ENCODE data around the gene IL17RE. TPM values are rescaled to one million over a fixed set of nuclear protein-coding genes. Genes with fewer than 3 reads are reported as not detected.

The IL17RE gene
- polyA plus RNA-seq, 3 donors: 6.4 to 7.3 (median 6.7) TPM

DNA sequence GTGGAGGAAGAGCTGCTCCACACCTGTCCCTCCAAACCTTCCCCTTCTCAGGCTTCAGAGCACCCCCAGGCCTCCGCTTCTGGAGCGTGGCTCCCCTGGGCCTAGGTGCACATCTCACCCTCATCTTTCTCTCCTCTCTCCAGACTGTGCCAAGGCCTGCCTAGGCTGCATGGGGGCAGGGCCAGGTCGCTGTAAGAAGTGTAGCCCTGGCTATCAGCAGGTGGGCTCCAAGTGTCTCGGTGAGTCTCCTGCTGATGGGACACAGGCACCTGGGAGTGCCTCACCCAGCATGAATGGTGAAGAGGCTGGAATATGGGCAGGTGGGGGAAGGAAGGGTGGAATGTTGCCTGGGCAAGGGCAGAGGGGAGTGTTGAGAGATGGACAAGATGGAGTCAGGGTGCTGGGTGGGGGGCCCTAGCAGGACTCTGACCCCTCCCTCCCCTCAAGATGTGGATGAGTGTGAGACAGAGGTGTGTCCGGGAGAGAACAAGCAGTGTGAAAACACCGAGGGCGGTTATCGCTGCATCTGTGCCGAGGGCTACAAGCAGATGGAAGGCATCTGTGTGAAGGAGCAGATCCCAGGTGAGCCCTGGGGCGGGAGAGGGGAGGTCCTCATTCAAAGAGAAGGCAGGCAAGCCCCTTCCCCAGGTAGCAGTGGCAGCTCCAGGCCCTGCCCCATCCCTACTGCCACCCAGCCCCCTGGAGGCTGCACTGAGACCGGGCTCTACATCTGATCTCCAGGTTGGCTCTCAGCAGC is 40.5 kb downstream of the IL17RE start:
- H3K27ac ChIP-seq (ENCODE audit: low read depth, low read length): no peak overlapping the region
- 90 to 92% (median 91%) methylated on average over 10 to 11 of the region's 11 CpGs for WGBS, 3 donors

GRCh38 chr3:9944271-9944670 is 41.6 kb downstream of the IL17RE start:
- 93 to 95% (median 94%) methylated on average over 11 of the region's 11 CpGs for WGBS, 3 donors
- H3K27ac ChIP-seq (ENCODE audit: low read depth, low read length): no peak overlapping the region

GRCh38 chr3:9945358-9945757 is 42.7 kb downstream of the IL17RE start:
- WGBS, 3 donors: 81 to 88% (median 81%) methylated on average over 10 of the region's 10 CpGs
- H3K27ac ChIP-seq (ENCODE audit: low read depth, low read length): no peak overlapping the region

DNA sequence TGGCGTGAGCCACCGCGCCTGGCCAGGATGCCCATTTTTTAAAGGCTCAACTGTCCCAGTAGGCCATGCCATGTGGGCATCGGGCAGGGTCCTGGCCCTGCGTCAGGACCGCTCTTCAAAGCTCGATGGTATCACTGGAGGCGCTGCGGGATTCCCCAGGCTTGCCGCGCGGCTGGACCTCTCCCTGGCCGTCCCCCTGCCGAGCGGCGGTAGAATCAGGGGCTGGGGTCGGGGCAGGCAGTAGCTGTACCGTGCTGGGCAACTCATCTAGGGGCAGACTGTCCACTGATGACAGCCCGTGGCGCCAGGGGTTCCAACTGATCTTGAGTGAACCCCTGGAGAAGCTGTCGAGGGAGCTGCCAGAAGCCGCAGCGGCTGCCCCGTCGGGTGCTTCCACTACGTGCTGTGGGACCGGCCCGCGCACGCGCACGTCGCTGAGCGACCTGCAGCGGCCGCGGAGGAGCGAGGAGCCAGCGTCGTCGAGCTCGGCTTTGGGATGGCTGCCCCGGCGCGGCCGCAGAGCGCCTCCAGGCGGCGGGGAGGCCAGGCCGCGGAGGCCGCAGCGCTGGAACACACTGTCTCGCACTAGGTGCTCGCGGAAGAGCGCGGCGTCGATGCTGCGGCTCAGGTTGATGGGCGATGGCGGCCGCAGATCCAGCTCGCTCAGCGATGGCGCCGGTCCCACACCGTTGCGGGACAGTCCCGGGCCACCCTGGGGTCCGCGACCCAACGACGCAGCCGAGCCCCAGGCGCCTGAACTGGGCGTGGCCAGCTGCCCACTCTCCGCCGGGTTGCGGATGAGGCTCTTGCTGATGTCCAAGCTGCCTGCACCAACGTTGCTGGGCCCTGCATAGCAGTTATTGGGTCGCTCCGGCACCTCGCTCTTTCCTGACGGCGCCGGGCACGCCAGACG is 43.7 kb downstream of the IL17RE start:
- WGBS, 3 donors: 5 to 17% (median 10%) methylated on average over 82 to 90 of the region's 90 CpGs
- no peak overlapping the region for H3K27ac ChIP-seq (ENCODE audit: low read depth, low read length)

DNA sequence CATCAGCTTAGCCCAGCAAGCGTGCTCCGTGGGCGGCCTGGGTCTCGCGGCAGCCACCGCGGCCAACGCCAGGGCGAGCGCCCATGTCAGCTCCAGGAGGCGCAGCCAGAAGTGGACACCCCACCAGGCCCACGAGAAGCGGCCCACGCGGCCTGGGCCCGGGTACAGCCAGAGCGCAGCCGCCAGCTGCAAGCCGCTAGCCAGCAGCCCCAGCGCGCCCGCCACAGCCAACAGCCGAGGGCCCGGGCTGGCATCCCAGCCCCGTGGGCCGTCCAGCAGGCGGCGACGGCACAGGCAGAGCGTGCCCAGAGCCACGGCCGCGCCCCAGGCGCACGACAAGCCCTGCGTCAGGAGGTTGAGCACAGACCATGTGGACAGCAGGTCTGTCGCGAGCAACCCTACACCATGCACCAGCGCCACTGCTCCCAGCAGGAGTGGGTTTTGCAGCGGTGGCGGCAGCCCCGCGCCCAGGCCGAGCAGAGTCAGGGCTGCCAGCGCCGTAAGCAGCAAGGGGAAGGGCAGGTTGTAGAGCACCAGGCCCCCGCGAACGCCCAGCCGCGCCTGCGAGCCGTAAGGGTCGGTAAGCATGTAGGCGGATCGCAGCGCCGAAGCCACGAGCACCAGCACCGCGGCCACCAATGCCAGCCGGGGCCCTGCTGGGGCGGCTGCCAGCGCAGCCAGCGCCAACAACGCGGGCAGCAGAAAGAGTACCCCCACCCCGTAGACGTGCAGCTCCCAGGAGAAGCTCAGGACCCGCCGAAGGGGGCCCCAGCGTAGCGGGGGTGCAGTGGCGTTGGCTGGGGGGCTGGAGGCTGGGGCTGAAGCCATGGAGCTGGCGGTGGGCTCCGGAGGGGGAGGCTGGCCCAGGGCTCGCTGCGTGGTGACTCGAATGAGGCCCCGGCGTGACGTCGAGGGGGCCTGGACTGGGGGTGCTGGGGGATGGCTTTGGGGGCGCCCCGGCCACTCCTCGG is 44.7 kb downstream of the IL17RE start:
- no peak overlapping the region for H3K27ac ChIP-seq (ENCODE audit: low read depth, low read length)
- 32 to 55% (median 54%) methylated on average over 78 to 86 of the region's 86 CpGs for WGBS, 3 donors

GRCh38 chr3:9948586-9948985 is 45.9 kb downstream of the IL17RE start:
- WGBS, 3 donors: 84 to 93% (median 92%) methylated on average over 3 of the region's 3 CpGs
- H3K27ac ChIP-seq (ENCODE audit: low read depth, low read length): no peak overlapping the region

- 90 to 97% (median 95%) methylated on average over 7 of the region's 7 CpGs for WGBS, 3 donors
- H3K27ac ChIP-seq (ENCODE audit: low read depth, low read length): no peak overlapping the region
Measured at GRCh38 chr3:9949115-9949514, 46.5 kb downstream of the IL17RE start.

GRCh38 chr3:9949626-9950025 is 47.0 kb downstream of the IL17RE start:
- WGBS, 3 donors: 81 to 86% (median 82%) methylated on average over 9 of the region's 9 CpGs
- no peak overlapping the region for H3K27ac ChIP-seq (ENCODE audit: low read depth, low read length)

DNA sequence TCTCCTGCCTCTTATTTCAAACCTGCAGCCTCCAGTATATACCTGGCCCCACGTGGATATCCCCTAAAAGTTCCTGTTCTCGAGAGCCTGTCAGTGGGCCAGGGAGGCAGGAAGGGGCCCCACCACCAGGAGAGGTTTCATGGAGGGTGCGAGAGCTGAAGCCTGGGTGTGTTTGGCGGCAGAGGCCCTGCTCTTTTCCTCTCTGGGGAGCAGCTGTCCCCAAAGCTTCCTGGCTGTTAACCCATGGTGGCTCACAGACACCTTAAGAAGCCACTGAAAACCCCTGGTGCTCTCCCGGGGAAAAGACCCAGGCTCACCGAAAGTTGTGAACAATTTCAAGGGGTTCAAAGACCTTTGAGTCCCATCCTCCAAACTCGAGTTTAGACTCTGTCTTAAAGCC is 48.5 kb downstream of the IL17RE start:
- WGBS, 3 donors: 25 to 44% (median 27%) methylated on average over 7 of the region's 7 CpGs
- H3K27ac ChIP-seq (ENCODE audit: low read depth, low read length): no peak overlapping the region

DNA sequence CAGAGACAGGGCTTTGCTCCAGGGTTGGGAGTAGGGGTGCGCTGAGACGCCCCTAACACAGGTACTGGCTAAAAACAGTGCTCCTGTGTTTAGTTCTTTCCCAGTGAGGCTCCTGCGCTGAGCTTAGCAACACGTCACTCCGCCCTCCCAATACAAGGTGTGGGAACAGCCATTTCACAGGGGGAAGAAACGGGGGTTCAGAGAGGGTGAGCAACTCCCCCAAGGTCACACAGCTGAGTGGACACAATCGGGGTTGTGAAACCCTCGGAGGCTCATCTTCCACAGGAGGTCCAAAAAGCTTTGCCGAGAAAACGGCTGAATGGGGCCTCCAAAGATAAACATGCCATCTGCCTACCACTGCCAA is 48.9 kb downstream of the IL17RE start:
- 28 to 36% (median 33%) methylated on average over 10 of the region's 10 CpGs for WGBS, 3 donors

GRCh38 chr3:9951962-9952805 is 49.5 kb downstream of the IL17RE start, which contains the start of gene PRRT3:
Gene PRRT3 (minus strand): TSS chr3:9952408. CDS start chr3:9950115, 2,293 bp downstream.
- no peak within 1 kb of the TSS for H3K27ac ChIP-seq (ENCODE audit: low read depth, low read length)
- WGBS, 3 donors: 2 to 13% (median 4%) methylated on average over 18 to 52 of the region's 52 CpGs

More for the DNA sequence above, 48.9 kb downstream of the IL17RE start:
- no peak overlapping the region for H3K27ac ChIP-seq (ENCODE audit: low read depth, low read length)

DNA sequence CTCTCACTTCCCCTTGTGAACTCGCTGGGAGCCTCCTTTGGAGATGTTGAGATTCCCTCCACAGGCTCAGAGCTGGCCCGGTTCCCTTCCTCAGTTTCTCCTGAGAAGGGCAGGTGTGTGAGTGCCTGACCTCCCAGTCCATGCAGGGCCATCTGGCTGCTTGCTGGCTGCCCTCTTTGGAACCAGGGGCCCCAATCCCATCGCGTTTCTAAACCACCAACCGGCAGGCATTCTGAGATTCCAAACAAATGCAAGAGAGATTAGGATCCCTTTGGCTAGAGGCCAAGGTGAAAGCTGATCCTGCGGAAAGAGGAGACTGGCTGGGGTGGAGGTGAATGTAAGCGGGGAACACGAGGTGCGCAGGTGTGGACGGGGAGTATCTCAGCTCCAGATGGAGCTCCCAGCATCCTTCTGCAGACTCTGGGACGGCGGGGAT is 52.4 kb downstream of the IL17RE start:
- WGBS, 3 donors: 27 to 59% (median 59%) methylated on average over 12 of the region's 12 CpGs
- H3K27ac ChIP-seq (ENCODE audit: low read depth, low read length): no peak overlapping the region

- H3K27ac ChIP-seq (ENCODE audit: low read depth, low read length): no peak overlapping the region
Measured at GRCh38 chr3:9955611-9956352, 53.1 kb downstream of the IL17RE start.

DNA sequence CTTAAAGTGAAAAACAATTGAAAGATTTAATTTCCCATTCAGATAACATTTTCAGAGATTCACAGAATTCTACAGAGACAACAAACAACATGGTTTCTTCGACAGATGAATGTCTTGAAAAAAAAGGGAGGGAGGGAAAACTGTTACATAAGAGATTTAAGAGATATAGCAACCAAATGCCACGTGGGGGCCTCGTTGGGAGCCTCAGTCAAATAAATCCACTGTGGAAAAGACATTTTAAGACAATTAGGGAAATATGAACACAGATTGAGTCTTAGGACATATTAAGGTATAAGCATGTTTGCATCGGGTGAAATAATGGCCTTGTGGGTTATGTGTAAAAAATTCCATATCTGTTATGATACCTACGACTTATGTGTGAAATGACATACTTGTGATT is 54.6 kb downstream of the IL17RE start:
- 45 to 60% (median 46%) methylated on average over 5 of the region's 5 CpGs for WGBS, 3 donors
- H3K27ac ChIP-seq (ENCODE audit: low read depth, low read length): no peak overlapping the region

More at GRCh38 chr3:9955611-9956352, 53.1 kb downstream of the IL17RE start:
- 84 to 90% (median 88%) methylated on average over 5 of the region's 5 CpGs for WGBS, 3 donors

DNA sequence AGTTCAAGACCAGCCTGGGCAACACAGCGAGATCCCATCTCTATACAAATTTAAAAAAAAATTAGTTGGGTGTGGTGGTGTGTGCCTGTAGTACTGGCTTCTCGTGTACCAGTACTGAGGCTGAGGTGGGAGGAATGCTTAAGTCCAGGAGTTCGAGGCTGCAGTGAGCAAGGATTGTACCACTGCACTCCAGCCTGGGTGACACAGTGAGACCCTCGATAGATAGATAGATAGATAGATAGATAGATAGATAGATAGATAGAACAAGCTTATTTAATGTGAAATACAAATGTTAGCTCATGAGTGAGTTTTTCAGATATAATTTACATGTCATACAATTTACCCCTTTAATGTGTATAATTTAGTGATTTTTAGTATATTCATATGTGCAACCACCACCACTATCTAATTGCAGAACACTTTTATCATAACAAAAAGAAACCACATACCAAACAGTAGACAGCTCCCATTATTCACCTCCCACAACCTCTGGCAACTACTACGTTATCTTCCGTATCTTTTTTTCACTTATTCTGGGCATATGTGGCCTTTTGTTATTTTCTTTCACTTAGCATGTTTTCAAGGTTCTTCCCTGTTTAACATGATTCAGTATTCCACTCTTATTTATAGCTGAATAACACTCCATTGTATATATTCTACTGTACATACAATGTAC is 62.7 kb downstream of the IL17RE start:
- no peak overlapping the region for H3K27ac ChIP-seq (ENCODE audit: low read depth, low read length)
- WGBS, 3 donors: 92 to 93% (median 92%) methylated on average over 6 of the region's 6 CpGs

All from adipose tissue (tissue), 3 donors.